Measurements from ENCODE around the gene GOLGB1. TPM values are rescaled to one million over a fixed set of nuclear protein-coding genes. Genes with fewer than 3 reads are reported as not detected.

GOLGB1 gene
- polyA plus RNA-seq, 5 donors = 56.3 to 75.4 (median 71.1) TPM

DNA sequence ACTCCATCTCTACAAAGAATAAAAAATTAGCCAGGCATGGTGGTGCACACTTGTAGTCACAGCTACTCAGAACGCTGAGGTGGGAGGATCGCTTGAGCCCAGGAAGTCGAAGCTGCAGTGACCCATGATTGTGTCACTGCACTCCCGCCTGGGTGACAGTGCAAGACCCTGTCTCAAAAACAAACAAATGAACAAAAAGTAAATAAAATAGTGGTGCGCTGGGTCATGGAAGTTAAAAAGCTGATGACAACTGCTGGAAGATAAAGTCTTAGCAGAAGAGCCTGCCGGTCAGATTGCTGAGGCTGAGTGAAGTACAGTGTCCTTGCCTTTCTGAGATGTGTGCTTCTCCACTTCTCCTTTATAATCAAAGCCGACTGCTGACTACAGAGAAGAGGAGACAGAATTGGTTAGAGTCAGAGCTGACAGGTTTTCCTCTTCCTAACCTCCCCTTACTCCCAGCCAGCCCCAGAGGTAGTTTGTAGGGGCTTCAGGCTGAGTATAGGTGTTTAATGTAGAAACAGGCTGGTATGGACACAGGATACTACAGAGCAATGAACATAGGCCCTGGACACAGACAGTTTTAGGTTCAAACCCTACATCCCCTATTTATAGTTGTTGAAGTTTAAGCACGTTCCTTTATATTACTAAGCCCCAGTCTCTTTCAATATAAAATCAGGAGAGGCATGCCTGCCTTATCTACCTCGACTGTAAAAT lies 106.8 kb downstream of the GOLGB1 start:
- no peak for DNase-seq

DNA sequence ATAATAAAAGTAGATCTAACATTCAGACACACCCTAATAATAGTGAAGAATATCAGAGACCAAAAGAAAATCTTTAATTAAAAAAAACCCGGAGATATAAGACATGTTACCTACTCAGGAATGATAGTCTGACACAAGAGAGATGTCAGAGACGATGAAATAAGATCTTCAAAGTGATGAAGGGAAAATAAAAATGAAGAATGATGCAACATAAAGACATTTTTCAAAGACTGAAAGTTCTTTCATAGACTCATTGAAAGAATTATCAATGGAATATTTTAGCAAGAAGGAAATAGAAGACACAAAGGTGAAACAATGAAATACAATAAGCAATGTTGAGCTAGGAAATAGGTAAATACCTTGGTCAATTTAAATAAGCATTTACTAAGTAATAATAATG lies 108.4 kb downstream of the GOLGB1 start:
- DNase-seq = no peak

DNA sequence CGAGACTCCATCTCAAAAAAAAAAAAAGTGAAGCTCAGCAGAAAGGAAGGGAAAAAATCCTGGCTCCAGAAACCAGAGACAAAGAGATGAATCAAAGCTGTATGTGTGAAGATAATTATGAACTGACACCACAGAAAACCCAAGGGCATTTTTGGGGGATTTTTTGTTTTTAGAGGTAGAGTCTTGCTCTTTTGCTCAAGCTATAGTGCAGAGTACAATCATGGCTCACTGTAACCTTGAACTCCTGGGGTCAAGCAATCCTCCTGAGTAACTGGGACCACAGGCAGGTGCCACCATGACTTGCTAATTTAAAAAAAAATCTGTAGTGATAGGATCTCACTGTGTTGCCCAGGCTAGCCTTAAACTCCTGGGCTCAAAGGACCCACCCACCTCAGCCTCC lies 111.6 kb downstream of the GOLGB1 start:
- DNase-seq = no peak

DNA sequence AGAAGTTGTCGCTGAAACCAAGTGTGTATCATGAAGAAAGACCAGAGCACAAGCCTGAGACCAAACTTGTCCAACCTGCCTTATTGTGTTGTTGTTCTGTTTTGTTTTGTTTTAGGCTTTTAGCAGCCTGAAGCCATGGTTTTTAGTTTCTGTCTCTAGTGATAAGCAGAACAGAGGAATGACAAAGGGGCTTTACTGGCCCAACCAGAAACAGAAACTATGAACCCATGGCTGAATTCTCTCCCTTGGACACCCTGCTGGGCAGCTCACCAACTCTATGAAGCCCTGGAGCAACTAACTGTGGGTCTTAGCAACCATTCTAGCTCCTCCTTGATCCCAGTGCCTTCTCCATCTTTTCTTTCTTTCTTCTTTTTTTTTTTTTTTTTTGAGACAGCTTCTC lies 119.2 kb downstream of the GOLGB1 start:
- DNase-seq = no peak

DNA sequence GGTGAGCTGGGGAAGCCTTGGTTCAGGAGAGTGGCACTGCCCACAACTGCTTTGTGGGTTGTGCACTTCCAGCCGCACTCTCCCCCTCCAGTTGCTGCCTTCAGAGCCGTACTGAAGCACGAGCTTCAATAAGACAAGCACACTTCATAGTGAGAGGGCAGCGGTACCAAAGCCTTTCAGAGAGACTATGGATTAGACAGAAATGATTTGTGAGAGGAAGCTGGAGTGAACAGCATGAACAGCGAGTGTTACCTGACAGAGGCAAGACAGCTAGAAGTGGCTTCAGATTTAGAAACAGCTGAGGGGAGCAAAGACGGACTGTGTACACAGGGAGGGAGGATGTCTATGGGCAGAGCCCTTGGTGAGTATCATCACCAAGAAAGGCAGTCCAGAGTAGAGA lies 119.9 kb downstream of the GOLGB1 start:
- no peak for DNase-seq

DNA sequence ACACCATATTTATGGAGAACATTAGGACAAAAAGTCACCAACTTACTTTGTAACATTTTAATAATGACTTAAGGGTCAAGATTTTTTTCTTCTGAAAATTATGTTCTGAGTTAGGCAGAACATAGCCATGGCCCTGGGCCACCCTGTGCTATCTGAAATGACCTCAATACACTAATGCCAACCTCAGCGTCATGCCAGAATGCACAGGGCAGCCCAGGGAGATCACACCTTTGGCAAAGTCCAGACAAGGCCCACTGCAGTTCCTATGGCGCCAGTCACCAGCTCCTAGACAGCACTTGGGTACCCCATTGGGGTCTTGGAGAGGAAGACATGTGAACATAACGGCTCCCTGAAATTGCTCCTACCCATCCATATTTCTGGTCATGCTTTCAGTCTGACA lies 121.9 kb downstream of the GOLGB1 start:
- DNase-seq = no peak

DNA sequence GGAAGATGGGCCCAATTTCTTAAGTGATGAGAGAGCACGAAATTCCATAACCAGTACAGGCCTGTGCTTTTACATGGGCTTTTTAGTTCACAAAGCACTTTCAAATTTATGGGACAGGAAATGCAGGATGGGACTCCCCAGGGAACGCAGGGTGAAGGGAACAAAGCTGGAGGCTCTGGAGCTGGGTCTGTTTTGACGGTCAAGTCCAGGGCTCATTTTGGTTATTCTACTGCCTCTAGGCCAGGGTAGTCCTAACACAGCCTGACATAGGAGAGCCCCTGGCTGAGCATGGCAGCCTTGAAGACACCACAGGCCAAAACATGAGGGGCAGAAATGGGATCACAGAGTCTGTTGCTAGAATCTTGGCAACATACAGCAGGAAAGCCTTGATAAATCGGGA lies 122.3 kb downstream of the GOLGB1 start:
- DNase-seq = no peak

DNA sequence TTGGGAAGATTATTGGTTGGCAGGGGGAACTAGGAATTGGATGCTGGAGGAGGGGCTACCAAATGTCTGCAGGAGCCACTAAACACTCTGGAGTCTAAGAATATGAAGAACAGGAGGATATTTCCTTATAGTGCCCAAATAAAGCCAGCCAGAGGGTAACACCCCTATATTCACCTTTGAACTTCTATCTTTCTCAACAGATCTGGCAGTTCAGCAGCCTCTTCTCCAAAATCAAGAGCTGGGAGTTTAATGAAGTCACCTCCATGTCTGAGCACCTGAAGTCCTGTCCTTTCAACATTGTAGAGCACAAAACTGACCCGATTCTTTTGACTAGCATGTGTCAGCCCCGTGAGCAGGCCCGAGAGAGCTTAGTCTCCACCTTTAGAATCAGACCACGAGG lies 123.0 kb downstream of the GOLGB1 start:
- no peak for DNase-seq

DNA sequence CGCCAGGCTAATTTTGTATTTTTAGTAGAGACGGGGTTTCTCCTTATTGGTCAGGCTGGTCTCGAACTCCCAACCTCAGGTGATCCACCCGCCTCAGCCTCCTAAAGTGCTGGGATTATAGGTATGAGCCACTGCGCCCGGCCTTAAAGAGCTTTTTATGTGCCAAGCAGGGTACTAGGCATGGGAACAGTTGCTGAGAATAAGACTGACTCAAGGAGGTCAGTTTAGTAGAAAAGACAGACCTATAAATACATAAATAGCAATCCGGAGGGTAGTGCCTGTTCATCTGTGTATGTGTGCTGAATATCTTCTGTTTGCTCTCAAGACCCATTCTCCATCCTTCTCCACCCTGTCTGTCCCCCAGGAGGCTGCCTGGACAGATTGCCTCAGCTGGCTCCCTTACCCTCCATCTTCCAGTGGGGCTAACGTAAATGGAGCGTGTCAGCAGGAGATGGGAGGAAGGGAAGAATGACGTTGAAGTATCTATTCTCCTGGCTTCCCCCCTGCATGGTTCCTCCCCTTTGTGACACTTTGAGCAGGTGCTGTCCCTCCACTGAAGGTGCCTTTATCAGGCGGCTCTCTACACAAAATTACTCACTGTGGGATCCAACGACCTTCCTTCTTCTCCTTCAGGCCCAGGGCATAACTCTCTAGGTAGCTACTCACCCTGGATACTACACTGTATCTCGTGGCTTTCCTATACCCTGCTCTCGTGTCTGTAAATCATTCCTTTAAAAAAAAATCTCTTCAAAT lies 125.2 kb downstream of the GOLGB1 start:
- DNase-seq = no peak

DNA sequence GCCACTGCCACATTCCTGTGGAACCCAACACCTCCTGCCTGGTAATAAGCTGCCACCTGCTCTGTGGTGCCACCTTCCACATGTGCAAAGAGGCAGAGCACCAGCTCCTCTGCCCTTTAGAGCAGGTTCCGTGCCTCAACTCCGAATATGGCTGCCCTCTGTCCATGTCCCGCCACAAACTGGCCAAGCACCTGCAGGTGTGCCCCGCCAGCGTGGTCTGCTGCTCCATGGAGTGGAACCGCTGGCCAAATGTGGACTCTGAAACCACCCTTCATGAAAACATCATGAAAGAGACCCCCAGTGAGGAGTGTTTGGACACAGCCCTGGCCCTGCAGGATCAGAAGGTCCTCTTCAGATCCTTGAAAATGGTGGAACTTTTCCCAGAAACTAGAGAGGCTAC lies 128.1 kb downstream of the GOLGB1 start:
- no peak for DNase-seq

DNA sequence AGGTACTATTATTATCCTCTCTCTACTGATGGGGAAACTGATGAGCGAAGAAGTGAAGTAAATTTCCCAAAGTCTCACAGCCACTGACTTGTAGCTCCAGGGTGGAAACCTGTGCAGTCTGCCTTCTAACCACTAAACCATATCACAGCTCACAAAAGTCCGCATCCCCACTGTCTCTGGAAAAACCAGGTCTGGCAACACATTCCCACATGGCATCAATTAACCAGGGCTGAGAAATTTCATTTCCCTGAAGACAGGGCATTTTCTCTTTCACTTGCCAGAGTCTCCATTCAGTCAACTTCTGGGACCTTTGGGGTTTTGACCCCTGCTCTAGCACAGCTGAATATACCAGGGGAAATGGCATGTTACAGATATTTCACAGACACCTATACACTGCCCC lies 129.8 kb downstream of the GOLGB1 start:
- no peak for DNase-seq

Other genes starting within 250 kb of the GOLGB1 start
- 10 to 100 TPM in 1 of 5 donors, 1 to 10 TPM in 4; 3.6 to 12.0 (median 8.3) TPM for gene POLQ, start 203.8 kb downstream of the GOLGB1 start, polyA plus RNA-seq (ENCODE audit: insufficient read depth in 1 of 5, insufficient read length in 5 of 5, low replicate concordance in 1 of 5)
- gene ARGFX, start 181.8 kb downstream of the GOLGB1 start, polyA plus RNA-seq (ENCODE audit: insufficient read depth in 1 of 5, insufficient read length in 5 of 5, low replicate concordance in 1 of 5) = not detected
- under 1 TPM; 0.03 to 0.10 (median 0.06) TPM for gene FBXO40, start 156.4 kb downstream of the GOLGB1 start, polyA plus RNA-seq (ENCODE audit: insufficient read depth in 1 of 5, insufficient read length in 5 of 5, low replicate concordance in 1 of 5)
- 1 to 10 TPM; 6.4 to 9.1 (median 7.5) TPM for gene HCLS1, start 88.8 kb downstream of the GOLGB1 start, polyA plus RNA-seq (ENCODE audit: insufficient read depth in 1 of 5, insufficient read length in 5 of 5, low replicate concordance in 1 of 5)
- gene IQCB1, start 85.3 kb upstream of the GOLGB1 start, polyA plus RNA-seq (ENCODE audit: insufficient read depth in 1 of 5, insufficient read length in 5 of 5, low replicate concordance in 1 of 5) = 10 to 100 TPM; 31.0 to 49.7 (median 40.3) TPM
- gene EAF2, start 85.5 kb upstream of the GOLGB1 start, polyA plus RNA-seq (ENCODE audit: insufficient read depth in 1 of 5, insufficient read length in 5 of 5, low replicate concordance in 1 of 5) = 1 to 10 TPM; 3.6 to 5.2 (median 4.0) TPM
- gene SLC15A2, start 144.7 kb upstream of the GOLGB1 start, polyA plus RNA-seq (ENCODE audit: insufficient read depth in 1 of 5, insufficient read length in 5 of 5, low replicate concordance in 1 of 5) = 10 to 100 TPM; 13.4 to 29.5 (median 26.0) TPM

All from right lung (tissue), 5 donors.